Smooth muscle cell of the pulmonary artery (primary cell): ENCODE results near the gene ECI1. TPM values are rescaled to one million over a fixed set of nuclear protein-coding genes. Genes with fewer than 3 reads are reported as not detected.

Experiments used
- total RNA-seq: library from RNA; depleted of rRNA; stranded (reverse); fragments of >200 nt; gene quantifications from 2 replicates; pipeline ENCODE4 v1.2.3, GENCODE V29; 2014

ECI1 gene, protein sequence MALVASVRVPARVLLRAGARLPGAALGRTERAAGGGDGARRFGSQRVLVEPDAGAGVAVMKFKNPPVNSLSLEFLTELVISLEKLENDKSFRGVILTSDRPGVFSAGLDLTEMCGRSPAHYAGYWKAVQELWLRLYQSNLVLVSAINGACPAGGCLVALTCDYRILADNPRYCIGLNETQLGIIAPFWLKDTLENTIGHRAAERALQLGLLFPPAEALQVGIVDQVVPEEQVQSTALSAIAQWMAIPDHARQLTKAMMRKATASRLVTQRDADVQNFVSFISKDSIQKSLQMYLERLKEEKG
- total RNA-seq, result 17.9 and 23.9 TPM in 2 replicates

DNA sequence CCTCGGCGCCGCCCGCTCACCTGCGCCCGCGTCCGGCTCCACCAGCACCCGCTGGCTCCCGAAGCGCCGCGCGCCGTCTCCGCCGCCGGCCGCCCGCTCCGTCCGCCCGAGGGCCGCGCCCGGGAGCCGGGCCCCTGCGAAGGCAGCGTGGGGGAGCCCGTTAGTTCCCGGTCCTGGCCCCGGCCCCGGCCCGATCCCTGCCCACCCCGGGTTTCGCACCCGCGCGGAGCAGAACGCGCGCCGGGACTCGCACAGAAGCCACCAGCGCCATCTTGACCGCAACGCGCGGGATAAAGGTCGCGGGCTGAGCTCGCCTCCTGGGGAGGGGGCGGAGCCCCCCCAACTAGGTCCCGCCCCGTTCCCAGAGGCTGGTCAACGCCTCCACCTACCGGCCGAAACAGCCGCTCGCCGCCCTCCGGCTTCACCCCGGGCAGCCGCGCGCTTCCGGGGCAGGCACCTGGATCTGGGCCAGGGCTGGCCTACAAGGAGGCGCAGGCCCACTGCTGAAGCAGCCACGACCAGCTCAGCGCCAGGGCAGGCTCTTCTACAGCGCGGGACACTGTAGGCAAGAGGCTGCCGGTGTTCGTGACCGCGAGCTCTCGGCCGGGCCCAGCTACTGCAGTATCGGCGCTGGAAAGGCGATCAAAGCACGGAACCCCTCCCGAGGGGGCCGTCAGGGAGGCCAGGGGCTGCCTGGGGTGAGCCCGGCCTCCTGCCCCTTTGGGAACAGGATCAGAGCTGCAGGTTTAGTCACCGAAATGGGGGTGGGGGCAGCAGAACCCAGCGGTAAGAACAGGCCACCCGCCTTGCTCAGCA is at the start of gene ECI1:
Gene ECI1, minus strand, starts transcription at position 292 of the 816 bp plus-strand sequence. Its CDS starts 21 bp downstream, at position 271.

DNA sequence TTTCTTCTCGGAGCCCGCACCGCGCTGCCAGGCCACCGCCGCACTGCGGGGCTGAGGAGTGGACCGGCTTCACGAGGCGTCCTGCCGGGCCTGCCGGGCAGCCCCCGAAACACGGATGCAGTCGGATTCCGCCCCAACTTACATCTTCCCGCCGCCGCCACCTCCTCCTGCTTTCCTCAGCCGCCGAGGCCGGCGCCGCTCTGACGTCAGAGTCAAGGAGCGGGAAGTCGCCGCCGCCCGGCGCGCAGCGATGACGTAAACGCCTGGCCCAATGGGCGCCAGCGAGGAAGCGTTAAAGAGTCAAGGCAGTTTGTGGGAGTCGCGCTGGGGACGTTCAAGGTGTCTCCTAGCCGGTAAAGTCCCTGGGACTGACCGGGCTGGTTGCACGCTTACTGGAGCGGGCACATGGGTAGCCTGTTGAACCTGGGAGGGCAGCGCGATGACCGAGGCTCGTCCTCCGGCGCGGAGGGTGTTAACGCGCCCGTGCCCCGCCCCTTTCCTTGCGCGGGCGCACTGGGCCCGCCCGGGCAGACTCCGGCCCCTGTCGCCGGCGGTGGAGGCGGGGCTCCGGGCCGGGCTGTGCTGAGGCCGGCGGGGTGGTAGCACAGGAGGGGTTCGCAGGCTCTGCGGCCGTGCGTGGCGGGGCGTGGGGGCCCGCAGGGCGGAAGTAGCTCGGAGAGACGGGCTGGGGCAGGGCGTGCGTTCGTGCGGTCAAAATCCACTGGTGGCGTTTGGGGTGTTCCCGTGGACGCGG is 16.7 kb upstream of the ECI1 start, which contains the start of gene RNPS1:
Gene RNPS1, minus strand, starts transcription at position 214 of the 754 bp plus-strand sequence. CDS start 3,483 bp downstream, outside the sequence.

DNA sequence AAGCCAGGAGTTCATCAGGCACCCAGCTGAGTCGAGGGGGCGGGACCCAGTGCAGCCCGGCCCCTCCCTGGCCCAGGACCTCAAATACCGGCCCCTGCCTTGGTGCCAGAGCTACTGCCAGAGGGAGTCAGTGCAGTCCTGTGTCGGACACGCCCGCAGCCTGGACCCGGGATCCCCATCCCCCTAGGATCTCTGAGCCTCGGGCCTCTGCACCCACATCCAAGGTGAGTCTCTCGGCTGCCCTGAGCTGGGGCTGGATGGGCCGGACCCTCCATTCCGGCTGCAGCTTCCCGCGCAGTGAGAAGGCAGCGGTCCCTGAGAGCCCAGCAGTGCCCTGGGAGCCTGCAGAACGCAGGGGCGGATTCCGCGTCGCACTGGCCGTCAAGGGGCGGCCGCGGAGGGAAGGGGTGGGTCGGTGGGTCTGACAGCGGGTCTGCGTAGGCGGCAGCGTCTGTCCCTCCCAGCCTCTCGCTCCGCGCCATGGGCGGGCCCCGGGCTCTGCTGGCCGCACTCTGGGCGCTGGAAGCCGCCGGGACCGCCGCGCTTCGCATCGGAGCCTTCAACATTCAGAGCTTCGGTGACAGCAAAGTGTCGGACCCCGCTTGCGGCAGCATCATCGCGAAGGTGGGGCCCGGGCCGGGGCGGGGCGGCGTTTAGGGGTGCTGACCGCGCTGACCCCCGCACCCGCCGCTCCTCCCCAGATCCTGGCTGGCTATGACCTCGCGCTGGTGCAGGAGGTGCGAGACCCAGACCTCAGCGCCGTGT is 14.9 kb downstream of the ECI1 start, which contains the start of gene DNASE1L2:
Gene DNASE1L2, plus strand, starts transcription at position 108 of the 765 bp plus-strand sequence. Its CDS starts 373 bp downstream, at position 481.

DNA sequence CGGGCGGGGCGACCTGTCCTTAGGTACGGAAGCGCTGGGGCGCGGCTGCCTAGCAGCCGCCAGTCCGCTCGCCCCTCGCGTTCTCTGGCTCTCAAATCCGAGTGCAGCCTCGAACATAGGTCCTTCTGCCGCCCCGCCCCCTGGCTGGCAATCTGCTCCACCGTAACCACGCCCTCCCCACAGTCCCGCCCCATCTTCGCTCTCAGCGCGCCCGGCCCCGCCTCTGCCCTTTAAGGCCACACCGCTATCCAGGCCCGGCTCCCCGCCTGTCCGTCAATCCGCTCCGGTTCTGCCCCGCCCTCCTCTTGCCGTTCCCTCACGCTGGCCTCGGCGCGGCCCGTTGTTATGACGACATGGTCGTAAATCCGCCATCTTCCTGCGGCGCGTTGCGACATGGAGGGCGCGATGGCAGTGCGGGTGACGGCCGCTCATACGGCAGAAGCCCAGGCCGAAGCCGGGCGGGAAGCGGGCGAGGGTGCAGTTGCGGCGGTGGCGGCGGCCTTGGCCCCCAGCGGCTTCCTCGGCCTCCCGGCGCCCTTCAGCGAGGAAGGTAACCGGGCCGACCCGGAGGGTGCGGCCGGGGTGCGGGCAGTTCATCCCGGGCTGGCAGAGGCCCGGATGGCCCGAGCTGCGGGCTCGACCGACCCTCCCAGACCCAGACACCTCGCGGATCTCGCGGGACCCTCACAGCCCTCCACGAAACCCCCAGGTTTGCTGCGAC is 28.0 kb downstream of the ECI1 start, which contains the start of gene E4F1:
Gene E4F1, plus strand, starts transcription at position 371 of the 721 bp plus-strand sequence. Its CDS starts 23 bp downstream, at position 394.

DNA sequence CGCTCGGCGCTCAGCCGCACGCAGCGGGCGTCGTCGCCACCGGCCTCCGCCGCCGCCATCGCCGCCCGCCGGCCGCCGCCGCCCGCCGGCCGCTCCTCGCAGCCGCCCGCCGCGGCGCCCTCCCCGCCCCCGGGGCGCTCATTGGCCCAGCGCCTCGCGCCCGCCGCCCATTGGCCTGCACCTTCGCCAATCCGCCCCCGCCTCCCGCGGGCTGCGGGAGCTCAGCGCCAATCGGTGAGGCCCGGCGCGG is 36.7 kb downstream of the ECI1 start, which contains the start of gene PGP:
Gene PGP, minus strand, starts transcription at position 122 of the 250 bp plus-strand sequence. Its CDS starts 63 bp downstream, at position 59.

DNA sequence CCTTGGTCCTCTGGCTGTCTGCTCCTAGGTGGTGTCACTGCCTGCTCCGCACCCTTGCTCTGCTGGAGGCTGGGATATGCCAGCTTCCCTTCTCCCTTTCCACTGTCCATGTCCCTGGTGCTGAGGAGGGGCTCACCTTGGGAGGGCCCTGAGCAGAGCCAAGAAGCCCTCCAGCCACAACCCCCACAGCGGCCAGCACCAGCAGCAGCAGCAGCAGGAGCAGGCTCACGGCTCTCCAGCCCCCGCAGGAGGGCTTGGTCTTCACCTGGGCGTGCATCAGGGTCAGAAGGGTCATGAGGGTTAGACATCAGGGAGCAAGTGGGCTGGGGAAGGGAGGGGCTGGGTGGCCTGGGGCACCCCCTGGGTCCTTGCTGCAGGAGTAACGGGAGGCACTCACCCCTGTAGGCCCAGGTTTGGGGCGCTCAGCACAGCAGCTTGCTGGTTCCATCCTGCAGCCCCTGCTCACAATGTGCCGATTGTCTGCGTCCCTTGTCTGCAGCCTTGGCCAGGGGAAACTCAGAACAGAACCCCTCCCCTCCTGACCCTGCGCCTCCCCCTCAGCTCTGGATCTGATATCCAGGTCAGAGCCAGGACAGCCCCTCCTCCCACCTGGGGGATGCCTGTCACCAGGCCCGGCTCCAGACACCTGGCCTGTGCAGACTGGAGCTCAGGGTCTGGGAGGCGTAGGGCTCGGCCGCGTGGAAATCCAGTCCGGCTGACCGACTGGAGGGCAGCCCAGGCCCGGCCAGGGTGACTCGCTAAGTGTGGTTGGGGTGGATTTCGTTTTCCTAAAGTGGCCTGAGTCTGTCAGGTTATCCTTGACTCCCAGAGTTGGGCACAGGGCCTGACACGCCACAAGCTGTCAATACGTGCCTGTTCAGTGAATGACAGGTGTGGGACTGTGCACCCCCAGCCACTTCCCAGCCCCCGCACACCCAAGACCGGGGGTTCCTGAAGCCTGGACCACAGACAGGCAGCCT is 40.7 kb downstream of the ECI1 start, which contains the start of gene BRICD5:
Gene BRICD5, minus strand, starts transcription at position 478 of the 980 bp plus-strand sequence. Its CDS starts 30 bp downstream, at position 448.

DNA sequence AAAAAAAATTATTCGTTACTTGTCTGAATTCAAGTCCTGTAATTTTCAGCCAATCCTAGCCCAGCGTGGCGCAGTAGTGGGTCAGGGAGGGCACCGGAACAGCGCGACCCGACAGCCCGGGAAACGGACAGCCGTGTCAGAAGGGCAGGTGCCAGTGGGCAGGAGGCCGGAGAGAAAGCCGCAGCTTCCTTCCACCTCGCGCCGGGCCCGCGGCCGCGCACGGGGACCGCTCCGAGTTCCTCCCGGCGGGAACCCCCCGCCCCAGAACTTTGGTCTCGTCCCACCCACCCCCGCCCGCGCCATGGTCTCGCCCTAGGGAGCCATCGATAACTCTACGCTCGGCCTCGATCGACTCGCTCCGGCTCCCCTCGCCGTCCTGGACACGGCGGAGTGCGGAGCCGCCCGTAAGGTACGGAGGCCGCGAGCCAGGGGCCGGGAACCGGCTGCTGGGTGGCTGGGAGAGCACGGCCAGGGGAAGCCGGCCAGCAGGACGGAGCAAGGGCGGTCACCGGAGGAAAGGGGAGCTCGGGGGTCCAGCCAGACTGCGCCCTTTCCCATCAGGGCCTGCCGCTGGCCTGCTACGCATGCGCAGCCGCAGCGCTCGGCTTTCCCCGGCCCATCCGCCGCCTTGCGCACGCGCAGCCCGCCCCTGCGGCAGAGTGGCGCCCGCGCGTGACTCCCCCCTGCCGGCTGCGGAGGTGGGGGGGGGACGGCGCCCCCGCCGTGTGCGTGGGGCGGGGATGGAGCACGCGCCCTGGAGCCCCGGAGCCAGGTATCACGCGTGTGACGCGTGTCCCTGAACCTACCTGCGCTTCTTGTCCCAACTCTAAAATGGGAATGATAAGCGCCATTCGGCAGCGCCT is 46.1 kb downstream of the ECI1 start, which contains the start of gene MLST8:
Gene MLST8, plus strand, starts transcription at position 351 of the 863 bp plus-strand sequence. CDS start 632 bp downstream, outside the sequence.

DNA sequence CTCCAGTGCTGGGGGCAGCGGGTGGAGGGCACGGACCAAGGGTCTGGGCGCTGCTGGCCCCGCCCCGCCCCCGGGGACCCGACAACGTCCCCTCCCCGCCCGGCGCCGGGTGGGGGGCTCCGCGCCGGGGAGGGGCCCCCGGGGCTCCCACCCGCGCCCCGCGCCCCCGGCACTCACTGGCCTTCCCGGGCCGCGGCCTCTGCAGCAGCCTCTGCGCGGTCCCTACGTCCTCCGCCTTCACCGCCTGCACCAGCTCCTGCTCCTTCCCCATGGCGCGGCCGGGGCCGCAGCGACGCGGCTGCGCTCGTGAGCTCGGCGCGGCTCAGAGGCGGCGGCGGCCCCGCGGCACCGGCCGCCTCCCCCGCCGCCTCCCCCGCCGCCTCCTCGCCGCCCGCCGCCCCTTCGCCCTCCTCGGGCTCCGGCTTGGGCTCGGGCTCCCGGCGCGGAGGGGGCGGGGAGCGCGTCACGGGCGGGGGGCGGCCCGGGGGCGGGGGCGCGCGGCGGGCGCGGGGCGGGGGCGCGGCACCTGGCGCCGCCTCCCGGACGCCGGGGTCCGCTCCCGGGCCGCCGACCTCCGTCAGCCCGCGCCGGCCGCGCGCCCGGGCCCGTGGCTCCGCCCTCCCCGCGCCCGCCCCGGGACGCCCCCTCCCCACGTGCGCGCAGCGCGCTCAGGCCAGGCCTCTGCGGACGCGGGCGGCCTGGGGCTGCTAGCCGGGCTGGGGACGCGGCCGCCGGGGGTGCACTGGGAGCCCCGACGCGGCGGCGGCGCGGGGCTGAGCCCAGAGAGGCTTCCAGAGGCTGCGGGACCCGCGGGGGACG is 55.0 kb downstream of the ECI1 start, which contains the start of gene CASKIN1:
Gene CASKIN1, minus strand, starts transcription at position 444 of the 819 bp plus-strand sequence. Its CDS starts 173 bp downstream, at position 271.

Other genes with a start within 250 kb of the ECI1 start
- 16.4 and 29.0 TPM in 2 replicates for gene ZNF598, start 241.8 kb downstream of the ECI1 start, total RNA-seq
- 0.85 and 1.0 TPM in 2 replicates for gene NPW, start 231.8 kb downstream of the ECI1 start, total RNA-seq
- 66.8 and 76.2 TPM in 2 replicates for gene NHERF2, start 224.7 kb downstream of the ECI1 start, total RNA-seq
- gene NTHL1, start 203.8 kb downstream of the ECI1 start, total RNA-seq, result 19.2 and 22.6 TPM in 2 replicates
- 57.9 and 73.0 TPM in 2 replicates for gene TSC2, start 203.6 kb downstream of the ECI1 start, total RNA-seq
- 276 and 395 TPM in 2 replicates for gene PKD1, start 115.7 kb downstream of the ECI1 start, total RNA-seq
- 1.2 and 3.1 TPM in 2 replicates for gene RAB26, start 103.0 kb downstream of the ECI1 start, total RNA-seq
- 70.4 and 97.4 TPM in 2 replicates for gene TRAF7, start 95.8 kb downstream of the ECI1 start, total RNA-seq
- 0.20 and 1.7 TPM in 2 replicates for gene CASKIN1, start 55.0 kb downstream of the ECI1 start, total RNA-seq
- gene MLST8, start 46.1 kb downstream of the ECI1 start, total RNA-seq, result 24.3 and 28.1 TPM in 2 replicates
- gene BRICD5, start 40.7 kb downstream of the ECI1 start, total RNA-seq, result 1.2 and 2.2 TPM in 2 replicates
- 6.1 and 11.0 TPM in 2 replicates for gene PGP, start 36.7 kb downstream of the ECI1 start, total RNA-seq
- gene E4F1, start 28.0 kb downstream of the ECI1 start, total RNA-seq, result 24.2 and 32.3 TPM in 2 replicates
- 0.65 and 0.92 TPM in 2 replicates for gene DNASE1L2, start 15.1 kb downstream of the ECI1 start, total RNA-seq
- gene RNPS1, start 16.5 kb upstream of the ECI1 start, total RNA-seq, result 45.6 and 57.1 TPM in 2 replicates
- gene ABCA3, start 89.1 kb upstream of the ECI1 start, total RNA-seq, result 13.0 and 16.0 TPM in 2 replicates
- 5.0 and 7.8 TPM in 2 replicates for gene CCNF, start 177.9 kb upstream of the ECI1 start, total RNA-seq
- gene TEDC2, start 208.5 kb upstream of the ECI1 start, total RNA-seq, result 2.4 and 2.8 TPM in 2 replicates
- gene NTN3, start 219.7 kb upstream of the ECI1 start, total RNA-seq, result 0.85 and 1.3 TPM in 2 replicates
- gene TBC1D24, start 223.5 kb upstream of the ECI1 start, total RNA-seq, result 20.7 and 28.8 TPM in 2 replicates